Lower leg skin (tissue), 3 donors: Measurements from ENCODE around the gene AXIN2.

ENCODE experiments used
- CTCF ChIP-seq, 3 donors: fragments of 450-650 bp; IDR thresholded peaks; one replicate each; pipeline ENCODE4 v1.5.1; 2016; ENCODE audit warnings: antibody characterized with exemption in 3 of 3, mild to moderate bottlenecking in 3 of 3, moderate library complexity in 2 of 3
- POLR2A ChIP-seq, 2 donors: fragments of 450-650 bp; IDR thresholded peaks; one replicate each; pipeline ENCODE4 v1.6.1; 2016 to 2017; ENCODE audit warnings: antibody characterized with exemption in 2 of 2, mild to moderate bottlenecking in 1 of 2, moderate library complexity in 1 of 2

- TF ChIP-seq CTCF (IDR thresholded peaks at IDR 0.05): no peak
- TF ChIP-seq POLR2A (IDR thresholded peaks at IDR 0.05): no peak
Observed at GRCh38 chr17:65532101-65532890, 29.2 kb downstream of the AXIN2 start.
